ENCODE measurements around the gene HSD17B7. TPM values are rescaled to one million over a fixed set of nuclear protein-coding genes. Genes with fewer than 3 reads are reported as not detected.
"Not testable (repeated sequence)": the region's sequence is repeated elsewhere in the genome, so short reads cannot be mapped to it uniquely, and the experiment has no call there.

Gene HSD17B7
- total and polyA plus RNA-seq, 2 of the 13 experiments (the other 11 are each of a cell fraction or from before 2014, with no cell fraction given), result 43.9 to 84.9 TPM

DNA sequence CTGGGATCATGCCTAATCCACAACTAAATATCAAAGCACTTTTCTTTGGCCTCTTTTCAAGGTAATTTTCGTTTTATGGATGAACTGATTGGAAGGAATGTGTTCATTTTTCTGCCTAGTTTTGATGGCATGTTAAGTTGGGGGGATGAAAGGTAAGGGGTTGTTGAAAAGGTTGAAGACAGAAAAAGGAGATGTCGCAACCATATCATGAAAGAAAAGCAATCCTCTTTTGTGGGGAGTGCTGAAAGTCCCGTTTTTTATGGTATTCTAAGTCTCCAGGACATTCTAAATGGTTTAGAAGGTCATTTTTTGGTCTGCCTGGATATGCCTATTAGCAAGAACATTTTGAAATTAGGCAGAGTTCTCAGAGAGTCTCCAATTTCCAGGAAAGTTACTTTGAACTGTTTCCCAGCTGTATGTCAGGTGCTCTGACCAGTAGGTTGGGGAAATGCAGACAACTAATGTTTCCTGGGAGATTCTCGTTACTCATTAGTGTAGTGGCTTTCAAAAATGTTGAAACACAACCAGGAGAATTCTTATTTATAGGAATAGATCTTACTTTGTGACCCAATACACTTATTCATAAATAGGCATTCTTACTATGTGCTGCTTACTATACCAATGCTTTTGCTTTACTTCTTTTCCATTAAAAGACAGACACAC is 6.2 kb downstream of the HSD17B7 start:
- DNase-seq (ENCODE audit: low spot score); BruUV-seq (replicated peaks); CTCF ChIA-PET (ENCODE audit: low intra/inter-chr PET ratio, low total read pairs); H3K4me3 ChIP-seq (replicated peaks in 1 of 3; ENCODE audit: insufficient read depth in 1 of 3, low read depth in 2 of 3, low read length in 3 of 3); H2AFZ ChIP-seq (ENCODE audit: low read length); H3K4me2 ChIP-seq (ENCODE audit: low read depth, low read length); intact Hi-C loops (cut with micrococcal nuclease; ENCODE audit: unreplicated experiment); H4K20me1 ChIP-seq (ENCODE audit: insufficient read depth, low read length); H3K9me3 ChIP-seq (ENCODE audit: low read length); H3K9ac ChIP-seq (ENCODE audit: insufficient read depth, low read depth, low read length); ATAC-seq; H3K27me3 ChIP-seq (ENCODE audit: control insufficient read depth in 1 of 2, insufficient read depth in 2 of 2, low read length in 2 of 2); FAIRE-seq; H3K27ac ChIP-seq (ENCODE audit: extremely low read length, insufficient read depth, low read length); in situ Hi-C loops (cut with HindIII; ENCODE audit: extremely low pct_ligation_motif_present, low pct_unique_long_range_greater_than_20kb); POLR2A ChIA-PET: not testable (repeated sequence)
- H3K36me3 ChIP-seq (replicated peaks in 1 of 2; ENCODE audit: control insufficient read depth in 1 of 2, insufficient read depth in 2 of 2, low read length in 2 of 2), result peaks cover 3 to 20% of the 10 kb centered on the region in 2 experiments; a peak in 4 of 5 replicates
- peaks cover 37% of the 10 kb centered on the region for H3K4me1 ChIP-seq (ENCODE audit: insufficient read depth, low read length)
- 75% methylated on average over 4 of the region's 4 CpGs for WGBS (ENCODE audit: low lambda C conversion rate)
- TF ChIP-seq CEBPB (IDR thresholded peaks at IDR 0.05; ENCODE audit: borderline replicate concordance, low read depth, low read length), result peak; percentile 49; the same call in 1 of the 2 replicates
- H3K79me2 ChIP-seq (ENCODE audit: insufficient read depth, low read length), result peaks cover 34% of the 10 kb centered on the region

GRCh38 chr1:162799995-162800830 is 9.7 kb downstream of the HSD17B7 start:
- H3K9ac ChIP-seq (ENCODE audit: insufficient read depth, low read depth, low read length); H3K4me3 ChIP-seq (replicated peaks in 1 of 3; ENCODE audit: insufficient read depth in 1 of 3, low read depth in 2 of 3, low read length in 3 of 3); H3K4me1 ChIP-seq (ENCODE audit: insufficient read depth, low read length); H4K20me1 ChIP-seq (ENCODE audit: insufficient read depth, low read length); H3K9me3 ChIP-seq (ENCODE audit: low read length); H3K4me2 ChIP-seq (ENCODE audit: low read depth, low read length); POLR2A ChIA-PET; H3K27ac ChIP-seq (ENCODE audit: extremely low read length, insufficient read depth, low read length); H3K27me3 ChIP-seq (ENCODE audit: control insufficient read depth in 1 of 2, insufficient read depth in 2 of 2, low read length in 2 of 2); BruUV-seq (replicated peaks); H2AFZ ChIP-seq (ENCODE audit: low read length): not testable (repeated sequence)
- intact Hi-C loops (cut with micrococcal nuclease; ENCODE audit: unreplicated experiment), result loop anchor here (1.0 kb wide), 1 partner anchor 187 kb away; no protein-coding TSS in a partner anchor
- peaks cover 3 to 24% of the 10 kb centered on the region in 2 experiments; a peak in 3 of 5 replicates for H3K36me3 ChIP-seq (replicated peaks in 1 of 2; ENCODE audit: control insufficient read depth in 1 of 2, insufficient read depth in 2 of 2, low read length in 2 of 2)
- 37% methylated on average over 6 of the region's 6 CpGs for WGBS (ENCODE audit: low lambda C conversion rate)
- CTCF ChIA-PET (ENCODE audit: low intra/inter-chr PET ratio, low total read pairs), result interaction anchor here (2.0 kb wide), 1 partner anchor 186 kb away, joined by 25 read pairs; no protein-coding TSS in a partner anchor
- peaks cover 15% of the 10 kb centered on the region for H3K79me2 ChIP-seq (ENCODE audit: insufficient read depth, low read length)
- DNase-seq (ENCODE audit: low spot score), result peak; percentile 69
- ATAC-seq, result peak; percentile 99
- in situ Hi-C loops (cut with HindIII; ENCODE audit: extremely low pct_ligation_motif_present, low pct_unique_long_range_greater_than_20kb), result loop anchor here (10.0 kb wide), 1 partner anchor 175 kb away; no protein-coding TSS in a partner anchor
- TF ChIP-seq ELF3 (CRISPR knock-in tag; IDR thresholded peaks at IDR 0.05) (0 out of 2 replicates have a peak, but pooled peaks have one; percentile 17), REPIN1 (CRISPR knock-in tag; IDR thresholded peaks at IDR 0.05; ENCODE audit: borderline replicate concordance, low read depth) (0 out of 2 replicates have a peak, but pooled peaks have one; percentile 23), SMC3 (IDR thresholded peaks at IDR 0.05; ENCODE audit: low read length) (peak; percentile 74), RAD21 (CRISPR knock-in tag; IDR thresholded peaks at IDR 0.05) (peak; percentile 75), STAG1 (CRISPR knock-in tag; IDR thresholded peaks at IDR 0.05) (peak; percentile 89), SAP130 (CRISPR knock-in tag; IDR thresholded peaks at IDR 0.05; ENCODE audit: low read depth) (0 out of 2 replicates have a peak, but pooled peaks have one; percentile 19), CEBPG (CRISPR knock-in tag; IDR thresholded peaks at IDR 0.05) (0 out of 2 replicates have a peak, but pooled peaks have one; percentile 36), CTCF (CRISPR knock-in tag; IDR thresholded peaks at IDR 0.05) (peak; percentile 78)
- FAIRE-seq, result peak; percentile 54

DNA sequence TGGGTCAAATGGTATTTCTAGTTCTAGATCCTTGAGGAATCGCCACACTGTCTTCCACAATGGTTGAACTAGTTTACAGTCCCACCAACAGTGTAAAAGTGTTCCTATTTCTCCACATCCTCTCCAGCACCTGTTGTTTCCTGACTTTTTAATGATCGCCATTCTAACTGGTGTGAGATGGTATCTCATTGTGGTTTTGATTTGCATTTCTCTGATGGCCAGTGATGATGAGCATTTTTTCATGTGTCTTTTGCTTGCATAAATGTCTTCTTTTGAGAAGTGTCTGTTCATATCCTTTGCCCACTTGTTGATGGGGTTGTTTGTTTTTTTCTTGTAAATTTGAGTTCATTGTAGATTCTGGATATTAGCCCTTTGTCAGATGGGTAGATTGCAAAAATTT is 17.0 kb downstream of the HSD17B7 start:
- H3K27me3 ChIP-seq (ENCODE audit: control insufficient read depth in 1 of 2, insufficient read depth in 2 of 2, low read length in 2 of 2); H2AFZ ChIP-seq (ENCODE audit: low read length); ATAC-seq; FAIRE-seq; H3K9ac ChIP-seq (ENCODE audit: insufficient read depth, low read depth, low read length); BruUV-seq (replicated peaks); H3K9me3 ChIP-seq (ENCODE audit: low read length); POLR2A ChIA-PET; H3K4me2 ChIP-seq (ENCODE audit: low read depth, low read length); DNase-seq (ENCODE audit: low spot score); H3K4me3 ChIP-seq (replicated peaks in 1 of 3; ENCODE audit: insufficient read depth in 1 of 3, low read depth in 2 of 3, low read length in 3 of 3); intact Hi-C loops (cut with micrococcal nuclease; ENCODE audit: unreplicated experiment); H3K36me3 ChIP-seq (replicated peaks in 1 of 2; ENCODE audit: control insufficient read depth in 1 of 2, insufficient read depth in 2 of 2, low read length in 2 of 2); H3K27ac ChIP-seq (ENCODE audit: extremely low read length, insufficient read depth, low read length); CTCF ChIA-PET (ENCODE audit: low intra/inter-chr PET ratio, low total read pairs); H3K4me1 ChIP-seq (ENCODE audit: insufficient read depth, low read length); H4K20me1 ChIP-seq (ENCODE audit: insufficient read depth, low read length); H3K79me2 ChIP-seq (ENCODE audit: insufficient read depth, low read length): not testable (repeated sequence)
- WGBS (ENCODE audit: low lambda C conversion rate), result 67% methylated on average over 1 of the region's 2 CpGs
- in situ Hi-C loops (cut with HindIII; ENCODE audit: extremely low pct_ligation_motif_present, low pct_unique_long_range_greater_than_20kb), result loop anchor here (10.0 kb wide), 1 partner anchor 183 kb away; no protein-coding TSS in a partner anchor
